Tibial nerve (tissue), 4 donors: ENCODE results near the gene TANC1.

Experiments
- EP300 ChIP-seq, 2 donors: sonication (generic); formaldehyde crosslinking; IDR thresholded peaks; one replicate each; pipeline ENCODE4 v1.6.1; 2017; ENCODE audit warnings: antibody characterized with exemption in 2 of 2, mild to moderate bottlenecking in 1 of 2
- TF ChIP-seq, protein P1 (sequence below), 5 experiments: fragments of 200-600 bp in 3 of 5; fragments of 450-650 bp in 2 of 5; sonication (generic) in 3 of 5; IDR thresholded peaks; one replicate each; pipeline ENCODE4 v1.5.1; 2016 to 2019; ENCODE audit warnings: antibody characterized with exemption in 5 of 5, mild to moderate bottlenecking in 3 of 5, moderate library complexity in 2 of 5

DNA sequence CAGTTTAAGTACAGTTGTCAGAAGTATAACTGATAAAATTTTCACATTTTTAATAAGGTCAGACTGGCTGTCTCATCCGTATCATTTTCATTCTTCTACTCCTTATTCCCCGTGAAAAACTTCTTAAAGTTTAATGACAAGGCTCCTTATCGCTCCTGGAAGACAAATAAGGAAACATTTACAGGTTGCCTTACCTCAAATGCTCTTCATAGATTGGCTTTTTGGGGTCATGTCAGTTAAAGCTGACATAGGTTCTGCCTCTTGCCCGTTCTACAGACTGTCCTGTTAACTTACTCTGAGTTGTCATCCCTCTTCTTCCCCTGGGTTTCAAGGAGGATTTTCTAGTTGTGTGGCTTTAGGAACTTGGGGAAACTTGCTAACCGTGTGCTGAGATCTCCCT, 75.3 kb downstream of the TANC1 start:
- TF ChIP-seq, protein P1, sequence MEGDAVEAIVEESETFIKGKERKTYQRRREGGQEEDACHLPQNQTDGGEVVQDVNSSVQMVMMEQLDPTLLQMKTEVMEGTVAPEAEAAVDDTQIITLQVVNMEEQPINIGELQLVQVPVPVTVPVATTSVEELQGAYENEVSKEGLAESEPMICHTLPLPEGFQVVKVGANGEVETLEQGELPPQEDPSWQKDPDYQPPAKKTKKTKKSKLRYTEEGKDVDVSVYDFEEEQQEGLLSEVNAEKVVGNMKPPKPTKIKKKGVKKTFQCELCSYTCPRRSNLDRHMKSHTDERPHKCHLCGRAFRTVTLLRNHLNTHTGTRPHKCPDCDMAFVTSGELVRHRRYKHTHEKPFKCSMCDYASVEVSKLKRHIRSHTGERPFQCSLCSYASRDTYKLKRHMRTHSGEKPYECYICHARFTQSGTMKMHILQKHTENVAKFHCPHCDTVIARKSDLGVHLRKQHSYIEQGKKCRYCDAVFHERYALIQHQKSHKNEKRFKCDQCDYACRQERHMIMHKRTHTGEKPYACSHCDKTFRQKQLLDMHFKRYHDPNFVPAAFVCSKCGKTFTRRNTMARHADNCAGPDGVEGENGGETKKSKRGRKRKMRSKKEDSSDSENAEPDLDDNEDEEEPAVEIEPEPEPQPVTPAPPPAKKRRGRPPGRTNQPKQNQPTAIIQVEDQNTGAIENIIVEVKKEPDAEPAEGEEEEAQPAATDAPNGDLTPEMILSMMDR (IDR thresholded peaks at IDR 0.05) = no peak
- TF ChIP-seq EP300 (IDR thresholded peaks at IDR 0.05) = no peak
